ENCODE data around the gene INPP5J.
"Not testable (repeated sequence)": the region's sequence is repeated elsewhere in the genome, so short reads cannot be mapped to it uniquely, and the experiment has no call there.

INPP5J gene

GRCh38 chr22:31102441-31103081 lies 20.2 kb upstream of the INPP5J start:
- peak; percentile 33 for DNase-seq

DNA sequence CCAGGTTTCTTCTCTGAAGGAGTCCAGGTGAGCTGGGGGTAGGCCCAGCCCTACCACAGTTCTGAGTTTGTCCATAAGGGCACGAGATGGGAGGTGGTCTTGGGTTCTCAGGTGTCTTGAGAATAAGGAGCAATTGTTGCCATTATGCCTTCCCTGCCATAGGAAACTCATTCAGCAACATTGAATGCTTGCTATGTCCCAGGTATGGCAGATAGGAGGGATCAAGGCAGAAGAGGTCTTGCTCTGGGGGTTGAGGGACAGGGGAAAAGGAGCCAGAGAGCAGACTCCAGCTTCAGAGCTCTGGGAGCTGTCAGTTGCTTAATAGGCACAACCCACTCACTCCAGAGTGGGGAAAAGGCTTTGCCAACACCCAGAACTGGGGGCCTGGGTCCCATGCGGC lies 19.7 kb upstream of the INPP5J start:
- DNase-seq = no peak

GRCh38 chr22:31103899-31104694 lies 18.7 kb upstream of the INPP5J start:
- no peak for DNase-seq

DNA sequence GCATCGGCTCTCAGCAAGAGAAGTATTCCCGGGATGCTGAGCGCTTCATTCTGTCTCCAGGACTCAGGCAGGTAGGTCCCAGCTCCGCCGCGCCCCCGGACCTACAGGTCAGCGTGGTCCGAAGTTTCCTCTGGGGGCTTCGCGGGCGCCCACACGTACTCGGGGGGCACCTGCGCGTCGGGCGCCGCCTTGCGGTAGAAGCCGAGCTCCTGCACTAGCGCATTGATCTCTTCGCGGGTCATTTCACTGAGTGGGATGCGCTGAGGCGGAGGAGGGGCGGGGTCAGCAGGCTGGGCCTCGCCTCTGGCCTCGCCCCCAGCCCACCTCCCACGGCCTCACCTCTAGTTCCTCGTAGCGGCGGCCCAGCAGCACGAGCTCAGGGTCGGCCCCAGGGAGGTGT lies 17.9 kb upstream of the INPP5J start:
- no peak for DNase-seq

DNA sequence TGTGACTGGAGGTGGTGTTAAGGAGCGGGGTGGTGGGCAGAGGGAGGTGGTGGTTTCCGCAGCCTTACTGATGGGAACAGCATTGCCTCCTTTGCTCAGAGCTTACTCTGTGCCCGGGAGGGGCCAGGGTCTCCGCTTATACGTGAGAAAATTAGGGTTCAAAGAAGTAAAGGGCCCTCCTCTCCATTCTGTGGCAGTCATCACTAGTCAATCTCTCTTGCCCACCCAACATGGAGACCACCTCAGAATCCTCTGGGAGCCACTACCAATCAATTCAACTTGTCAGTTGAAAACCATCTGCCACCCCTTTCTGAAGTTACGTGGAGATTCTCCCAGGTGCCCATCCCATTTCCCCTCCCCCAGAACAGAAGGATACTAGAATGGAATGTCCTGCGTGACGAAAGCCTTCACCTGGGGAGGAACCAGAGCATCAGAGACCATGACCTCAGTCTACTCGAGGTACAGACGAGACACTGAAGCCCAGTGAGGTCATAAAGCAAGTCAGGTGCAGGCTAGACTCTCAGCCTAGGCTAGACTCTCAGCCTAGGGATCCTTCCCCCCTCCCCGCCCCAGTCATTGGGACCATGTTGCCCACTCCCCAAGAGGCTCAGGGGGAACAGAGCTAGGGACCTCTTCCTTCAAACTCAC lies 17.4 kb upstream of the INPP5J start:
- no peak for DNase-seq

DNA sequence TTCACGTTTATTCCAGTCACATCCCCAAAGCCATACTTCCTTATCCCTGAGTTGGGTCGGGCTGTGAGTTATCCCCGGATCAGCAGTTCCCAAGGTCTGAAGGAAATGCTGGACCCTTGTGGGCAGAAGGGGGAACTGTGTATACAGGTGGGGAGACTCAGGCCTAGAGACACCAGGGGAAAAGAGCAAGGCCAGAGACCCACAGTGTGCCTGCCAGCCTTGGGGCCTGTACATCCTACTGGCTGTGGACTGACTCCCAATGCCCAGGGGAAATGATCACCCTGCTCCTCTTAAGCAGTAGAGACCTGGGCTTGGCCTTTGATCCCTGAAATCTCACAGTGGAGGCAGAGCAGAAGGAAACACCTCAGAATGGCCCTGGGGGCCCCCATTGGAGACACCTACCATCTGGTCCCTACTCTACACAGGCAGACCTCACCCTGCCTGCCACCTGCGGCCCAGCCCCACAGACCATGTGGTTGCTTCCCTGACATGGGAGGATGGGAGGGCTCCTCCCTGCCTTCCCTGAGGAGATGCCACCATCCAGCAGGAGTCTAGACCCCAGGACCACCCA lies 16.7 kb upstream of the INPP5J start:
- DNase-seq = no peak

- no peak for DNase-seq
Observed at GRCh38 chr22:31106731-31107177, 16.0 kb upstream of the INPP5J start.

DNA sequence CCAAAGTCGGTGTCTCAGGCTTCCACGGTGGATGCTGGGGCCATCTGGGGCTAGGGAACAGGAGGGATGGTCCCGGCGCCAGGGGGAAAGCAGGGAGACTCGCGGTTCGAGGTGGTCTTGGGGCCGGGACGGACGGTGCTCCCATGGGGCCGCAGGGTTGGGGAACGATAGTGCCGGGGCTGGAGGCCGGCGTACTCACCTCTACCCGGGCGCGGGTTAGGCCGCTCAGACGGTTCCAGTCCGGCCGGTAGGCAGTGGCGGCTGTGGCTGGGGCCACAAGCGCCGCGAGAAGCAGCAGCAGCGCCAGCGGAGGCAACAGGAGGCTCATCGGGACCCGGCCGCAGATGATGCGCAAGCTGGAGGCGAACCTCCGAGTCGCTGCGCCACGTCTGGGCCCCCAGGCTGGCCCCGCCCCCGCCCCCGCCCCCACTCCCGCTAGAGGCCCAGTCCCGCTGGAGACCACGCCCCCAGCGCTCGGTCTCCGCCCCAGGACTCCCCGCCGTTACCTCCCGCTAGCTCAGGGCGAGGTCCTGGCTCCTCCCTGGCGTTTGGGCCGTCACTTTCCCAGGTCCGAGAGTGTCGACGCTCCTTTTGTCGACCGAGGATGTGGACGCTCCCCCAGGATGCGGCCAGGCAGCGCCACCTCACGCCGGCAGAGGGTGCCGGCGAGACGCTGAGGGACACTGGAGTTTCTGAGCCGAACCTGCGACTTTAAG lies 15.4 kb upstream of the INPP5J start, which contains the start of gene SELENOM:
Gene SELENOM, minus strand, starts transcription at position 391 of the 716 bp plus-strand sequence. Its CDS starts 63 bp downstream, at position 328.
- peak; percentile 98 for DNase-seq

- no peak for DNase-seq
Observed at GRCh38 chr22:31107894-31108218, 14.9 kb upstream of the INPP5J start.

GRCh38 chr22:31112547-31113091 lies 10.1 kb upstream of the INPP5J start:
- DNase-seq = not testable (repeated sequence)

DNA sequence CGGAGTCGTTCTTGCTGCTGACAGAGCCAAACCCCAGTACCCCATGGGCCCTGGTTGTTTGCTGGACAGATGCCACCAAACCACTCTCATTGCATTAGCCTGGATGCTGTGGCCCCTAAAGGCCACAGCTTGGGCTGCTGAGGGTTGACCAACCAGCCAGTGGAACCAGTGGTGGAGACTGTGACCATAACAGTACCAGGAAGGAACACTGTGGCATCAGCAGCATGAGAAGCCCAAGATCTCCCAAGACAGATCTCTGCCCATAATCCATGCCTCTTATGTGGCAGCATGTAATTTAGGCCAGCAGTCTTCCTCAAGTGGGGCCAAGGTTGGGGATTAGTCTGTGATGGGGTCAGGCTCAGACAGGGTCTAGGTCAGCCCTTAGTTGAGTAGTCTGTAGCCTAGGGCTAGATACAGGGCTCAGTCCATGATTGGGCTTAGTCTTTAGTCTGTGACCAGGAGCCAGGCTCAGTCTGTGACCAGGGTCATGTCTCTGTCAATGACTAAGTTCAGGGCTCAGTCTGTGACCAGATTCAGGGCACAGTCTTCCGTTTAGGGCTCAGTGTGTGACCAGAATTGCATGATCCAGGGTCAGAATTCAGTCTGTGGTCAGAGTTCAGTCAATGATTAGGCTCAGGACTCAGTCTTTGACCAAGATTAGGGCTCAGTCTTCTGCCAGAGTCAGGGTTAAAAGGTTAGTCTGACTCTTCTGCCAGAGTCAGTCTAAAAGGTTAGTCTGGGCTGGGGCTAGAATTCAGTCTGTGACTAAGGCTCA lies 4.5 kb upstream of the INPP5J start:
- no peak for DNase-seq

DNA sequence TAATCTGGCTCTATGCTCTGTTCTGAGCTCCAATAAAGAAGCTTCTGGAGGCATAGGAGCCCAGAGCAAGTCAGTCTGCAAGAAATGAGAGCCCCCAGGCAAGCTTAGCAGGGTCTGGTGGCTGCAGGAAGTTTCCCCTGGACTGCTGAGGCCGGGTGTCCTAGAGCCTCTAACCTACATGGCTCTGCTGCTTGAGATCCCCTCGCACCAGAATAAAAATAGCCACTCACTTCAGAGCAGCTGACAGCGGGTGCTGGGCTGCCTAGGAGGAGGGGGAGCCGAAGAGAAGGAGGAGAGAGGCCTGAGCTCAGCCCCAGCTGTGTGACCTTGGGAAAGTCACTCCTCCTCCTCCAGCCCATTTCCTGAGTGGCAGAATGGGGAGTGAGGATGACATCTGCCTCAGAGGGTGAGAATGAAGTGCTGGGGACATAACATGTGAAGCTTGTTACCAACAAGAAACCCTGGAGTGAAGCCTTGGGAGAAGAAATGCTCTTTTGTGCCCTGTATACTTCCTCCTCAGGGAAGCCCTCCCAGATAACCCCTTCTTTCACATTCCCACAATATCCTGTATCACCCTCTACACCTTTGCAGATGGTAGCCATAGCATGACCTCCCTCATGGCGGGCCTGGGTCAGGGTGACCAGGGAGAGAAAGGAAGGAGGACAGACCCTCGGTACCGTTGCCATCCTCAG lies 3.6 kb upstream of the INPP5J start:
- no peak for DNase-seq

DNA sequence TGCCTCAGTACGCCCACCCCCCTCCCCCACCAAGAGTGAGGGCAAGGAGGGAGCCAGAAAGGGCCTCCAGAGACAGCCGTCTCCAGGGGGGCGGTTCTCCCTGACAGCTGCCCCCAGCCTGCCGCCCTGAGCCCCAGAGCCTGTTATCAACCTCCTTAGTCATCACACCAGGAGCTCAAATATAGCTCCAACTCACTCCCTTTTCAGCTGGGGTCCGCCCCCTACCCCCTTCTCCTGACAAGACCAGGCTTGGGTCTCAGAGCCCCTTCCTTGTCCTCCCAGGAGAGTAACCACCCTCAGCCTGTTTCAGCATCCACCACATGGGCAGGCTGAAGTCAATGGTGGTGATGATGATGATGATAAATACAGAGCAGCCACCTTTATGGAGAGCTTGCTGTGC lies 2.5 kb upstream of the INPP5J start:
- DNase-seq = no peak

GRCh38 chr22:31120642-31121041 lies 2.1 kb upstream of the INPP5J start:
- no peak for DNase-seq

DNA sequence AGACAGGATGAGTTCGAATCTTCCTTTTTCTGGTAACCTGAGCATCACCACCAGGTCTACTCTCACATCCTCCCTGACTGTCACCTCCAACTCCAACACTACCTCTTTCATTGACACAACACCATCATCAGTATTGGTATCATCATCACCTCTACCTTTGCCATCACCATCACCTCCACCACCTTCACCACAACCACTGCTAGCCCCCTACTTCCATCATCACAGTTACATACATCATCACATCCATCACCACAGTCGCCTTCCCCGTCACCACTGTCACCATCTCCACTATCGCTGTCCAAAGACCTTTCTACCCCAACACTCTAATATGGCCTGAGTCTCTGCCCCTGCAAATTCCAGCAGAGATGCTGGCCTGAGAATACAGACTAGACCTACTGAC lies 1.4 kb upstream of the INPP5J start:
- no peak for DNase-seq

DNA sequence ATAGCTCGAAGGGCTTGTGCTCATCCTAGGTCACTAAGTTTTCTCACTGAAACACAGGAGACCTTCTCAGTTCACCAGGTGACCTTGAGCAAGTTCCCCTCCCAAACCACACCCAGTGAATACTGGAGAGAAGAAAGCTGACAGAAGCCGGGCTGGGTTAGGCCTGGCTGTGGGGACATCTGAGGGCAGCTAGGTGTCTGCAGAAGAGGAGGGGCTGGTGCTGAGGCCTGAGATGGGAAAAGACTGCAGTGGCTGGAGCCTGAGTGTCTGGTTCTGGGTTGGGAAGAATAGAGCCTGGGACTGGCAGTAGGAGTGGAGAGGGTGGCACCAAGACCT lies 602 bp upstream of the INPP5J start:
- DNase-seq = no peak

GRCh38 chr22:31123292-31123602 lies 481 bp downstream of the INPP5J start:
- DNase-seq = no peak

DNA sequence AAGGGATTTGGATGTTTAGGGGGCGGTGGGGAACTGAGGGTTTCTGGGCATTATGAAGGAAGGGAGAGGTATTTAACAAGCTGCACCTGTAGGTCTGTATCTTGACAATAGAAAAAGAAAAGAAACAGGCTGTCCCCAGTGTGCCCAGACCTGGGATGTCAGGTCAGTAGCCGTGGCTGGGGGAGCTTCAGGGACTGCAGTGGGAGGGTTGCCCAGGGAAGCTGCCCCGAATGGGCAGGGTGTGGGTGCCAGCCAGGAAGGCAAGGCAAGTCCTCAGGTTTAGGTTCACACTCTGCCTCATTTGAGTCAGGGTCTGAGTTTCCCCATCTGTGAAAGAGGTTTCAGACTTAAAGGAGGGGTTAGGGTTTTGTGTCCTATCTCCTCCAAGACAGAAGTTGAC lies 1.5 kb downstream of the INPP5J start:
- no peak for DNase-seq

GRCh38 chr22:31124811-31125465 lies 2.2 kb downstream of the INPP5J start:
- no peak for DNase-seq

GRCh38 chr22:31125521-31126117 lies 2.9 kb downstream of the INPP5J start:
- DNase-seq = no peak
